ENCODE results near the gene CFL1. TPM values are rescaled to one million over a fixed set of nuclear protein-coding genes. Genes with fewer than 3 reads are reported as not detected.

CFL1 gene
- total RNA-seq, 1 experiment from 2014 or later: 1,905 TPM

- H3K27me3 ChIP-seq: no peaks in the 10 kb centered on the region
- no peaks in the 10 kb centered on the region for H3K9me3 ChIP-seq
- peak; percentile 90 for DNase-seq
- peak overlapping the region; percentile 91 for H3K4me3 ChIP-seq
- H3K36me3 ChIP-seq: peaks cover 62% of the 10 kb centered on the region
Observed at GRCh38 chr11:65891219-65892136, 33.5 kb upstream of the CFL1 start.

GRCh38 chr11:65890324-65891218 lies 32.6 kb upstream of the CFL1 start, which contains the start of gene CCDC85B:
CCDC85B (plus strand) TSS chr11:65890673; CDS start chr11:65890784, 111 bp downstream.
- Histone ChIP-seq H3K27me3 (no peaks in the 10 kb centered on the region), H3K36me3 (peaks cover 59% of the 10 kb centered on the region), H3K9me3 (no peaks in the 10 kb centered on the region), H3K4me3 (peak within 1 kb of the TSS; percentile 91)
- DNase-seq: peak; percentile 98

- no peaks in the 10 kb centered on the region for H3K27me3 ChIP-seq
- peak; percentile 98 for DNase-seq
- H3K4me3 ChIP-seq: peak within 1 kb of the TSS; percentile 91
- H3K36me3 ChIP-seq: peaks cover 61% of the 10 kb centered on the region
- H3K9me3 ChIP-seq: no peaks in the 10 kb centered on the region
Observed at GRCh38 chr11:65888163-65888814, 30.3 kb upstream of the CFL1 start, which contains the start of gene FIBP. FIBP (minus strand) TSS chr11:65888471; CDS start chr11:65888418, 53 bp downstream.

- DNase-seq: no peak
- Histone ChIP-seq H3K27me3 (no peaks in the 10 kb centered on the region), H3K4me3 (peak overlapping the region; percentile 91), H3K9me3 (no peaks in the 10 kb centered on the region), H3K36me3 (peaks cover 59% of the 10 kb centered on the region)
Observed at GRCh38 chr11:65887723-65888162, 29.8 kb upstream of the CFL1 start.

- no peak for DNase-seq
- Histone ChIP-seq H3K9me3 (no peaks in the 10 kb centered on the region), H3K27me3 (no peaks in the 10 kb centered on the region), H3K4me3 (peak overlapping the region; percentile 91), H3K36me3 (peaks cover 52% of the 10 kb centered on the region)
Observed at GRCh38 chr11:65886826-65887722, 29.1 kb upstream of the CFL1 start.

GRCh38 chr11:65885808-65886536 lies 28.0 kb upstream of the CFL1 start:
- Histone ChIP-seq H3K36me3 (peaks cover 46% of the 10 kb centered on the region), H3K27me3 (no peaks in the 10 kb centered on the region)
- no peak for DNase-seq

GRCh38 chr11:65885231-65885630 lies 27.3 kb upstream of the CFL1 start:
- H3K27me3 ChIP-seq: no peaks in the 10 kb centered on the region
- peaks cover 46% of the 10 kb centered on the region for H3K36me3 ChIP-seq
- no peak overlapping the region for H3K4me3 ChIP-seq
- H3K9me3 ChIP-seq: no peaks in the 10 kb centered on the region
- DNase-seq: no peak

More at GRCh38 chr11:65885808-65886536, 28.0 kb upstream of the CFL1 start:
- Histone ChIP-seq H3K4me3 (no peak overlapping the region), H3K9me3 (no peaks in the 10 kb centered on the region)

- H3K4me3 ChIP-seq: no peak overlapping the region
- no peaks in the 10 kb centered on the region for H3K27me3 ChIP-seq
- peak; percentile 75 for DNase-seq
- H3K36me3 ChIP-seq: peaks cover 46% of the 10 kb centered on the region
- no peaks in the 10 kb centered on the region for H3K9me3 ChIP-seq
Observed at GRCh38 chr11:65884716-65885092, 26.7 kb upstream of the CFL1 start.

- no peak for DNase-seq
- H3K27me3 ChIP-seq: no peaks in the 10 kb centered on the region
- no peaks in the 10 kb centered on the region for H3K9me3 ChIP-seq
- peaks cover 46% of the 10 kb centered on the region for H3K36me3 ChIP-seq
- no peak overlapping the region for H3K4me3 ChIP-seq
Observed at GRCh38 chr11:65883786-65884715, 26.1 kb upstream of the CFL1 start.

GRCh38 chr11:65883058-65883761 lies 25.2 kb upstream of the CFL1 start:
- no peaks in the 10 kb centered on the region for H3K9me3 ChIP-seq
- H3K27me3 ChIP-seq: no peaks in the 10 kb centered on the region
- no peak for DNase-seq
- H3K36me3 ChIP-seq: peaks cover 46% of the 10 kb centered on the region
- no peak overlapping the region for H3K4me3 ChIP-seq

- Histone ChIP-seq H3K4me3 (no peak overlapping the region), H3K36me3 (peaks cover 41% of the 10 kb centered on the region), H3K27me3 (no peaks in the 10 kb centered on the region), H3K9me3 (no peaks in the 10 kb centered on the region)
- no peak for DNase-seq
Observed at GRCh38 chr11:65882120-65883057, 24.4 kb upstream of the CFL1 start.

GRCh38 chr11:65880844-65881421 lies 23.0 kb upstream of the CFL1 start:
- no peaks in the 10 kb centered on the region for H3K9me3 ChIP-seq
- H3K27me3 ChIP-seq: no peaks in the 10 kb centered on the region
- peak; percentile 36 for DNase-seq
- no peak overlapping the region for H3K4me3 ChIP-seq
- peaks cover 30% of the 10 kb centered on the region for H3K36me3 ChIP-seq

Data from MG63 (cell line).